HG03135 (cell line): Measurements from ENCODE around the gene IFI6.
"Not testable (repeated sequence)": the region's sequence is repeated elsewhere in the genome, so short reads cannot be mapped to it uniquely, and the experiment has no call there.

Experiments
- ATAC-seq: cut with Tn5 transposase; IDR thresholded peaks from one replicate; pipeline ENCODE4 v1.9.1; 2021; ENCODE audit warnings: mild to moderate bottlenecking, moderate library complexity; ENCODE audit not compliant: unreplicated experiment

IFI6 gene

GRCh38 chr1:27671964-27672749 is at the start of gene IFI6:
TSS of gene IFI6 (minus strand) at chr1:27672192. CDS start at chr1:27669314, 2,878 bp downstream.
- peak; percentile 84 for ATAC-seq

GRCh38 chr1:27719286-27720251 is 47.6 kb upstream of the IFI6 start:
- no peak for ATAC-seq

GRCh38 chr1:27716262-27716895 is 44.4 kb upstream of the IFI6 start:
- no peak for ATAC-seq

- no peak for ATAC-seq
These were observed 42.0 kb upstream of the IFI6 start for GRCh38 chr1:27713869-27714513.

- no peak for ATAC-seq
These were observed 41.2 kb upstream of the IFI6 start for GRCh38 chr1:27713139-27713725.

- ATAC-seq, result no peak
These were observed 38.6 kb upstream of the IFI6 start for GRCh38 chr1:27710574-27710973.

- no peak for ATAC-seq
These were observed 33.6 kb upstream of the IFI6 start for GRCh38 chr1:27705545-27705944.

GRCh38 chr1:27704958-27705357 is 33.0 kb upstream of the IFI6 start:
- no peak for ATAC-seq

- not testable (repeated sequence) for ATAC-seq
These were observed 24.8 kb upstream of the IFI6 start for GRCh38 chr1:27696835-27697234.

- no peak for ATAC-seq
These were observed 18.2 kb upstream of the IFI6 start for GRCh38 chr1:27690183-27690582.

- no peak for ATAC-seq
These were observed 17.6 kb upstream of the IFI6 start for GRCh38 chr1:27689423-27690173.

- no peak for ATAC-seq
These were observed 15.9 kb upstream of the IFI6 start for GRCh38 chr1:27687906-27688305.

GRCh38 chr1:27686223-27686990 is 14.4 kb upstream of the IFI6 start:
- ATAC-seq, result no peak

GRCh38 chr1:27684176-27684575 is 12.2 kb upstream of the IFI6 start:
- ATAC-seq, result no peak

- ATAC-seq, result no peak
These were observed 10.5 kb upstream of the IFI6 start for GRCh38 chr1:27682351-27682944.

- ATAC-seq, result not testable (repeated sequence)
These were observed 9.6 kb upstream of the IFI6 start for GRCh38 chr1:27681580-27681979.

GRCh38 chr1:27680225-27680791 is 8.3 kb upstream of the IFI6 start:
- not testable (repeated sequence) for ATAC-seq

GRCh38 chr1:27678747-27679146 is 6.8 kb upstream of the IFI6 start:
- no peak for ATAC-seq
